ENCODE data around the gene MEGF10. TPM values are rescaled to one million over a fixed set of nuclear protein-coding genes. Genes with fewer than 3 reads are reported as not detected.

Gene MEGF10
- total RNA-seq, 3 donors from 2014 or later (not counting 1 experiment from before 2014, with no cell fraction given) = 1.4 TPM; not detected in 2

- WGBS (ENCODE audit: insufficient coverage) = 88% methylated on average over 1 of the region's 2 CpGs
These were observed 96.0 kb downstream of the MEGF10 start for GRCh38 chr5:127386557-127386956.

GRCh38 chr5:127389601-127390000 lies 99.0 kb downstream of the MEGF10 start:
- H3K36me3 Mint-ChIP-seq = no peaks in the 10 kb centered on the region
- Histone ChIP-seq H3K9me3 (ENCODE audit: control insufficient read depth, insufficient read depth, low read length) (no peaks in the 10 kb centered on the region), H3K27ac (ENCODE audit: low read length) (no peak overlapping the region), H3K4me1 (ENCODE audit: control insufficient read depth, insufficient read depth, low read length) (no peaks in the 10 kb centered on the region), H3K36me3 (ENCODE audit: control insufficient read depth, insufficient read depth, low read length) (no peaks in the 10 kb centered on the region), H3K4me3 (ENCODE audit: low read length) (no peak overlapping the region), H3K27me3 (ENCODE audit: control insufficient read depth, insufficient read depth, low read length) (no peaks in the 10 kb centered on the region)
- ATAC-seq = no peak
- no peak for DNase-seq
- H3K4me1 Mint-ChIP-seq = no peaks in the 10 kb centered on the region
- WGBS (ENCODE audit: insufficient coverage) = 92% methylated on average over 1 of the region's 2 CpGs
- TF ChIP-seq CTCF (IDR thresholded peaks at IDR 0.05) = no peak
- no peak overlapping the region for H3K27ac Mint-ChIP-seq
- no peaks in the 10 kb centered on the region for H3K27me3 Mint-ChIP-seq (ENCODE audit: low read depth in 2 of 2)
- intact Hi-C loops (cut with micrococcal nuclease) = no loop called here
- H3K9me3 Mint-ChIP-seq = no peaks in the 10 kb centered on the region
- H3K4me3 Mint-ChIP-seq = no peak overlapping the region

More at GRCh38 chr5:127386557-127386956, 96.0 kb downstream of the MEGF10 start:
- TF ChIP-seq CTCF (IDR thresholded peaks at IDR 0.05) = no peak
- Mint-ChIP-seq H3K36me3 (no peaks in the 10 kb centered on the region), H3K4me1 (no peaks in the 10 kb centered on the region), H3K27ac (no peak overlapping the region), H3K4me3 (no peak overlapping the region), H3K9me3 (no peaks in the 10 kb centered on the region), H3K27me3 (ENCODE audit: low read depth in 2 of 2) (peaks cover 0 to 9% of the 10 kb centered on the region in 2 donors)
- Histone ChIP-seq H3K36me3 (ENCODE audit: control insufficient read depth, insufficient read depth, low read length) (no peaks in the 10 kb centered on the region), H3K4me1 (ENCODE audit: control insufficient read depth, insufficient read depth, low read length) (no peaks in the 10 kb centered on the region), H3K27ac (ENCODE audit: low read length) (no peak overlapping the region), H3K27me3 (ENCODE audit: control insufficient read depth, insufficient read depth, low read length) (no peaks in the 10 kb centered on the region), H3K9me3 (ENCODE audit: control insufficient read depth, insufficient read depth, low read length) (no peaks in the 10 kb centered on the region), H3K4me3 (ENCODE audit: low read length) (no peak overlapping the region)
- intact Hi-C loops (cut with micrococcal nuclease) = no loop called here
- no peak for DNase-seq
- no peak for ATAC-seq

GRCh38 chr5:127392762-127393161 lies 102.2 kb downstream of the MEGF10 start:
- H3K4me3 ChIP-seq (ENCODE audit: low read length) = no peak overlapping the region
- DNase-seq = no peak
- H3K9me3 Mint-ChIP-seq = no peaks in the 10 kb centered on the region
- intact Hi-C loops (cut with micrococcal nuclease) = no loop called here
- no peak overlapping the region for H3K27ac Mint-ChIP-seq
- no peaks in the 10 kb centered on the region for H3K9me3 ChIP-seq (ENCODE audit: control insufficient read depth, insufficient read depth, low read length)
- H3K27me3 ChIP-seq (ENCODE audit: control insufficient read depth, insufficient read depth, low read length) = no peaks in the 10 kb centered on the region
- no peak overlapping the region for H3K4me3 Mint-ChIP-seq
- no peak overlapping the region for H3K27ac ChIP-seq (ENCODE audit: low read length)
- no peaks in the 10 kb centered on the region for H3K4me1 ChIP-seq (ENCODE audit: control insufficient read depth, insufficient read depth, low read length)
- WGBS (ENCODE audit: insufficient coverage) = 65% methylated on average over 4 of the region's 4 CpGs
- no peak for TF ChIP-seq CTCF (IDR thresholded peaks at IDR 0.05)
- ATAC-seq = no peak
- no peaks in the 10 kb centered on the region for H3K4me1 Mint-ChIP-seq
- no peaks in the 10 kb centered on the region for H3K36me3 Mint-ChIP-seq
- peaks cover 0 to 4% of the 10 kb centered on the region in 2 donors for H3K27me3 Mint-ChIP-seq (ENCODE audit: low read depth in 2 of 2)
- no peaks in the 10 kb centered on the region for H3K36me3 ChIP-seq (ENCODE audit: control insufficient read depth, insufficient read depth, low read length)

- Mint-ChIP-seq H3K9me3 (no peaks in the 10 kb centered on the region), H3K4me3 (no peak overlapping the region), H3K27me3 (ENCODE audit: low read depth in 2 of 2) (peaks cover 0 to 4% of the 10 kb centered on the region in 2 donors), H3K27ac (no peak overlapping the region), H3K4me1 (peaks cover 12 to 14% of the 10 kb centered on the region in 2 donors), H3K36me3 (no peaks in the 10 kb centered on the region)
- no peak for ATAC-seq
- Histone ChIP-seq H3K4me1 (ENCODE audit: control insufficient read depth, insufficient read depth, low read length) (no peaks in the 10 kb centered on the region), H3K27me3 (ENCODE audit: control insufficient read depth, insufficient read depth, low read length) (no peaks in the 10 kb centered on the region), H3K27ac (ENCODE audit: low read length) (no peak overlapping the region), H3K36me3 (ENCODE audit: control insufficient read depth, insufficient read depth, low read length) (no peaks in the 10 kb centered on the region), H3K9me3 (ENCODE audit: control insufficient read depth, insufficient read depth, low read length) (no peaks in the 10 kb centered on the region), H3K4me3 (ENCODE audit: low read length) (no peak overlapping the region)
- 94% methylated on average over 15 of the region's 15 CpGs for WGBS (ENCODE audit: insufficient coverage)
- TF ChIP-seq CTCF (IDR thresholded peaks at IDR 0.05) = no peak
- intact Hi-C loops (cut with micrococcal nuclease) = no loop called here
- DNase-seq = no peak
These were observed 106.0 kb downstream of the MEGF10 start for GRCh38 chr5:127396490-127397155.
